SK-MEL-5 (cell line): ENCODE data around the gene SAMD4A. TPM values are rescaled to one million over a fixed set of nuclear protein-coding genes. Genes with fewer than 3 reads are reported as not detected.

Source experiments
- DNase-seq: peaks from one replicate; pipeline ENCODE4 v3.0.0-alpha.2; 2016; ENCODE audit warnings: low read depth, low spot score
- in situ Hi-C: cut with HindIII; loops from 2 replicates; pipeline ENCODE4 v1.10.0; 2016; ENCODE audit warnings: low sequenced_read_pairs, high pct_unique_total_duplicates, low pct_unique_long_range_greater_than_20kb
- total RNA-seq: library from RNA; depleted of rRNA; stranded (reverse); fragments of >200 nt; shearing (Covaris generic); gene quantifications from 2 replicates; pipeline ENCODE4 v1.2.3, GENCODE V29; 2014

Gene SAMD4A
- total RNA-seq, 1 experiment from 2014 or later, result 16.2 TPM

DNA sequence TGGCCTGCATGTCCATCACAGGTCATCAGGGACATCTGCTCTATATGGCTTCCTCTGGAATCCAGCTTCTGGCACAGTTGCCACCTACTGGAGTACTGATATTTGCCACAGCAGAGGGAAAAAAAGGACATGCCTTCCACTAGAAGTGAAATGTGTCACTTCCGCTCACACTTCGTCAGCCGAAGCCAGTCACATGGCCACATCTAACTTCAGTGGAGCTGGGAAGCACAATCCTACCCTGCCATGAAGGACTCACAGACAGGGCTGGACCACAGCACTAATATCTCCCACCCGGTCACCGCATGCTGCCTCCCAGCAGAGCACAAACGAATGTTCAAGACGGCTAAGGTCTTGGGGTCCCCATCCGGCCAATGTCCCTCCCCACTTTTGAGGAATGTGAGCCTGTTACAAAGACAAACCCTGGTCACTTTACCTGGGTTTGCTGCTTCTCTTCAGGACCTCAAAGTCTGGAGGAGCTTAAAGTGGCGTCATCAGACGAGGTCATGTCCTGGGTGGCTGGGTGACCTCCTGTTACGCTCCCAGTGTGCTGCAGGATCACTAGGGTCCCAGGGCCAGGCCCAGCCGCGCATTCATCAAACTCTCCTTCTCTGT lies 237.1 kb downstream of the SAMD4A start:
- no peak for DNase-seq
- in situ Hi-C loops, result no loop called here

DNA sequence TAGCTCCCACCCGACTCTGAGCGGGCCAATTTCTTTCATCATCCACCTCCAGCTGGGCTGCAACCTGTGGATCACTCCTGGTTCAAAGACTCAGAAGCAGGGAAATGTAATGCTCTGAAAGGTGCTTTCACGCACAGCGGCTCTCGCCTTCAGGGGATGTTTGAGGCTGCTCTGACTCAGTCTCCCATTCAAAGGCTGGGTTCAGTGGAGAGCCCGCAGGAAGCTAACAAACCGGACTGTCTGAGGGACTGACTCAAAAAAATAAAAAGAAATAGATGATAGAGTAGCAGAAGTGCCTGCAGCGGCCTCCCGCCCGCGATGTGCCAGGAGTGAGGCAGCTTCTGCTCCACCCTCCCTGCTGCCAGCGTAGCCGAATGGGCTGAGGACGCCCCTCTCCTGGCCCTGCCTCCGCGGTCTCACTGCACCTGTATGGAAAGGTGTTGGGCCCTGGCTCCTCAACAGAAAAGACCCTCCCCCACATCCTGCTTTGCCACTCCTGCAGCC lies 237.7 kb downstream of the SAMD4A start:
- no peak for DNase-seq
- in situ Hi-C loops, result no loop called here

DNA sequence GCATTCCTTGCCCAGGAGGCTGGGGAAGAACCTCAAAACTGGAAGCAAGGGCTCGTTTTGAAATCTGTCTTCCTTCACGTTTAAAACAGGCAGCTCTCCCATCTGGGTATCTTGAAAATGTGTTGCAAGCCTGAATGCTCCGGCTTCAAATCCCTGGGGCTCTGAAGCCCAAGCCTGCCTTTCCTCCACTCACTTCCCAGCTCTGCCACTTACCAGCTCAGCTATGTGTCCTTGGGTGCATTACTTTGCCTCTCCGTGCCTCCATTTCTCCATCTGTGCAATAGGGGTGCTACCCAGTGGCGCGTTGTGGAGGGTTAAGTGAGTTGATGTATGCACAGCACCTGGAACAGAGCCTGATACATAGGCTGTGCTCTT lies 238.1 kb downstream of the SAMD4A start:
- in situ Hi-C loops, result no loop called here
- no peak for DNase-seq

DNA sequence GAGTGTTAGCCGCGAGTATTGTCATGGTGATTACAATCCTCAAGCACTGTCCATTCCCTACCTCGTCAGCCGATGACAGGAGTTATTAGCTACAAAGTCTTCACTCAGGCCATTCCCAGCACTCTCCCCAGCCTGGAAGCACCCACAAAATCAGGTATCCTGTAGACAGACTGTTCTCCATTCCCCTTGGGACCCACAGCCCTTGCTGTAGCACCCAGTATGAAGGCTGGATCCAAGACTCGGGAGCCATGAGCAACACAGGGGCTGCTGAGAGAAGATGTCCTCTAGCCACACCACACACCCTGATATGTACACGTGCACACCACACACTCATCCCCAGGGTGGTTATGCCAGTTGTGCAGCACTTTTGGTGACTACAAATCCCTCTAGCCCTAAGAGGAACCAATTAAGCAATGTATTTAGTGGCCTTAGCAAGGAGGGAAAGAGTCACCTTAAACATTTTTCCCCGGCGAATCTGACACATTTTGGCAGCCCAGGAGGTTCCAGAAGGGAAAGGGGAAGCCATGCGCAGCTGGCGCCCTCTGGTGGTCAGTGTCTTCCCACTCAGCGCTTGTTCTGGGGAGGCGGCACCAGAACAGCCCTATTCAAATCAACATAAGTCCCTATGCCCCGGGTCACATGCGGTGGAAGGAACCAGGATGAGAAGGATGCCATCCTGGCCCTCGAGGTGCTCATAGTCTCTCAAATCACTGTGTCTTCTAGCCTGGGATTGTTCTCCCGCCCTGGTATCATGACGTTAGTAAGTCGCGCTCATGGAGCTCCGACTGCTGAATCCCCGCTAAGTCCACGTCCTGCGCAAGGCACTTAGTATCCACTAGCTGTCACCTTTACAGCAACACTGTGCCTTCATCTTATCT lies 238.8 kb downstream of the SAMD4A start:
- DNase-seq, result peak; percentile 86
- in situ Hi-C loops, result no loop called here

DNA sequence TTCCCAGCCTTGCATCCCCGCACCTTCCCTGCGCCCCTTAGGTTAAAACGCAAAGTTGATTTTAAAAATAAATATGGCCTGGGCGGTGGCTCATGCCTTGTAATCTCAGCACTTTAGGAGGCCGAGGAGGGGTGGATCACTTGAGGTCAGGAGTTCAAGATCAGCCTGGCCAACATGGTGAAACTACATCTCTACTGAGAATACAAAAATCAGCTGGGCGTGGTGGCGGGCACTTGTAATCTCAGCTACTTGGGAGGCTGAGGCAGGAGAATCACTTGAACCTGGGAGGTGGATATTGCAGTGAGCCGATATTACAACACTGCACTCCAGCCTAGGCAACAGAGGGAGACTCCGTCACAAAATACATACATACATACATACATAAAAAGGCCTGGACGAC lies 239.7 kb downstream of the SAMD4A start:
- no peak for DNase-seq
- in situ Hi-C loops, result no loop called here

DNA sequence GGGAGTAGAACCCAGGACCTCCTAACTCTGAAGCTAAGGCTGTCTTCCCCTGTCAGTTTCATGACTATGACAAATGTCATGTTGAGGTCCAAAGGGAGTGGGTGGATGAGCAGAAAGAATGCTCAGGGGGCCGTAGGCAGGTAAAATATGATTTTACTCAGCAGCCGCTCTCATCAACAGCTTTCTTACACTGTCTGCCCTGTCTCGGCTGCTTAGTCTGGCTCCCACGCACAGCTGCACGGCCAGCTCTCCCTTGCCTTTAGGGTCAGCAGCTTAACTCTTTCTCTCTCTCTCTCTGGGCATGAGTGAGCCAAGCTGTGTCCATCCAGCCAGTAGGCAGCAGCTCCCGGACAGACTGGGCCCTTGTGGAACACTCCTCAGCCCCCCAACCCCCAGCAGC lies 240.5 kb downstream of the SAMD4A start:
- in situ Hi-C loops, result no loop called here
- no peak for DNase-seq

DNA sequence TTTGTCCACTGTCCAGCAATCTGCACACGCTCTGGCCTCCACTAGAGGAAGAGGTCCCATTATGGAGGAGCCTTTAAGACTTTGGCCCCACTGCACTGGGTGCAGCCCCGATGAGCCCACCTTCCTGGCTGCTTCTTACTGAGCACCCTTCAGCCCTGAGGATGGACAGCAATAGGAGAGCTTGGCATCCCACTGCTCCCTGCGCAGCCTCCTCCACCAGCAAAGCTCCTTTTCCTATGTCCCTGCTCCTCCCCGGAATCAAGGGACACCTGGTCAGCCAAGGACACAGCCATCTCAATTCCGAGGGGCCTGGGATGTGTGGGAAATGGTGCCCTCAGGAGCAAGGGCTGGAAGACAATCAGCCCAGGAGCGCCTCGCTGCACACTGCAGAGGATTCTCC lies 241.0 kb downstream of the SAMD4A start:
- in situ Hi-C loops, result no loop called here

DNA sequence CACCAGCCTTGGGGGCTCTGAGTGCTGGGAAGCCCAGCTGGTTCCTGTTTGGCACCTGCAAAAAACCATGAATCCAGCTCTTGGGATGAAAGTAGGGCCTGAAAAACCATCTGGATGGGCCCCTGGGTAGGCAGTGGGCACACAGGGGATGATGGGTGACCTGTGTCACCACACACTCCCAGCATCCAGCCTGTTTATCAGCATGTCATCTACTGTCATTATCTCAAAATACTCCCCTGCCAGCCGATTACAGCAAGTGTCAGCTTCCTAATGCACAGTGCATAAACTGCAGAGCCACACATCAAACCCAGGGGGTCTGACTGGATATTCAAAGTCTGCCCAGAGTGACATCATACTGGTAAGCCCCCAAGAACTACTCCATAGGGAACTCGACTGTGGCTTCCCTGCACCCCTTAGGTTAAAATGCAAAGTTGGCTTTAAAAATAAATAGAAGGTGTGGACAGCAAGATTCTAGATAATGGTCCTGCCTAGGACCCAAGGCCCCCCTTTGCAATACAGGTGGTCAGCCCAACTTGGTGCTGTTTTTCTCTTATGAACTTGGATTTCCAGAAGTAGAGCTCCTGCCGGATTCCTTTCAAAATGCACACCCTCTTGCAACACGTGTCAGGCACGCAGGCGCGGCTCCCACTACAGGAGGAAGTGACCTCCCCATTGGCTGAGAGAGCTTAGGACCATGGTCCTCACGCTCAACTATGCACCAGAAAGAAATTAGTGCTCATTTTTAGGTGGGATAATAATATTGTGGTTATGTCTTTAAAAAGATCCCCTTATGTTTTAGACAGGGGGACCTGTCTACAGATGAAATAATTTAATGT lies 241.6 kb downstream of the SAMD4A start:
- in situ Hi-C loops, result no loop called here
- no peak for DNase-seq

More for the DNA sequence above, 241.0 kb downstream of the SAMD4A start:
- no peak for DNase-seq

DNA sequence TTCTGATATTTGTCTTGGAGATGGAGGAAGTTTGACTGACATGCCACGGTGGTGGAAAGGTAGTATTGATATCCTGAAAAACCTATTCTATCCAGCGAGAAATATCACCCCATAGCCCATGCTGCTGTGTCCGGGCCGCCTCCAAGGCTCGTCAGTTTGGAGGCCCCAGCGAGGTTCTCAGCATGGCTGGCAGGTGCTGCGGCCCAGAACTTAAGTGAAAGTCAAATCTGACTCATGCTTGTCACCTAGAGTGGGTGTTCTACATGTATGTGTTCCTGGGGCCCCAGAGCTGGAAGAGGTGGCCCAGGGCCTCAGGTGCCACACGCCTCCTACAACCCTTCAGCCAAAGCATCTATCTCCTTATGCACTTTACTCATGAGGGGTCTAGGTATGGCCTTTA lies 242.8 kb downstream of the SAMD4A start:
- in situ Hi-C loops, result no loop called here
- no peak for DNase-seq

DNA sequence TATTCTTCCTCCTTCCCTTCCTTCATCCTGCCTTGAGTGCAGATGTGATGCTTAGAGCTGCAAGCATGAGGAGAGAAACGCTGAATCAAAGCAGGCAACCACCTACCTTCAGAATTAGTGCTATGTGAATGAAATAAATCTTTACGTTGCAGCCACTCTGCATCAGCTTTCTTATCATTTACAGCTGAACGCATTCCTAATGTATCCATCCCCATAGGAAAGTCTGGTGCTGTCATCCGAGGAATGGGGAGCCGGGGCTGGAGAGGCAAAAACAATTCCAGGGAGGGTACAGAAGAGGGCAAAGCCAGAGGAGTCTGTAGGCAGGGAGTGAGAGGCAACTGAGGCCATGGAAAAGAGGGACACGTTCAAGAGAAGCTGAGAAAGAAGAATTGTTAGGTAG lies 245.7 kb downstream of the SAMD4A start:
- no peak for DNase-seq
- in situ Hi-C loops, result no loop called here

DNA sequence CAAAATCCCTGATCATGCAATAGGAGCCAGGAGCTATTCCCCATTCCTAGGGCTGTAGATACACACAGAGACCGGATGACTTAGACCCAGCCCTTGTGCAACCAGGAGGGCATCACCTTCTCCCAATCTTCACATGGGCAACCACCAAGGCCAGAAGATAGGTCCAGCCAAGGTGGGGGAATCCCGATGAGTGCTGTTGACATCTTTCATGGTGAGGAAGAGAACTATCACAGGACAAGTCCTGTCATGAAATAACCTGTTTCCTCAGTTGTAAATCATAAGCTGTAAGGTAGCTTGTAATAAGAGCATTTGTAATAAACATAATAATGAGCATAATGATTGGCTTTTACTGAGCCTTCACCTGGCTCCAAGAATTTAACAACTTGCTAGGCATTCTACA lies 246.2 kb downstream of the SAMD4A start:
- in situ Hi-C loops, result no loop called here
- no peak for DNase-seq

DNA sequence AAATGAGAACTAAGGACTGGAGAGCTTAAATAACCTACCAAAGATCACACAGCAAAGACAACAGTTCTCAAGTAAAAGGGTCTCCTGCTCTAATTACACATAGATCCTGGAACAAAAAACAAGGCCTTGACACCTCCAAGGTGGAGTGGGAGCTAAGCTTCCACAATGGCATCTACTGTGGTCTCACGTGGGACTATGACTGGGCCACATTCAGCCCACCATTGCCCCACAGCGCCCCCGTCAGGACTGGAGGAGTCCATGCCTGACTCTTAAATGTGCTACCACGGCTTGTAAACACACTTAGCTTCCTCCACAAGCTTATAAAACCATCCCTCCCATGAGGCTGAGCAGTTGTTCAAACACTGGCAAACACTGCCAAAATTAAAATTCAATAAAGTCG lies 247.1 kb downstream of the SAMD4A start:
- in situ Hi-C loops, result no loop called here
- DNase-seq, result peak; percentile 26

DNA sequence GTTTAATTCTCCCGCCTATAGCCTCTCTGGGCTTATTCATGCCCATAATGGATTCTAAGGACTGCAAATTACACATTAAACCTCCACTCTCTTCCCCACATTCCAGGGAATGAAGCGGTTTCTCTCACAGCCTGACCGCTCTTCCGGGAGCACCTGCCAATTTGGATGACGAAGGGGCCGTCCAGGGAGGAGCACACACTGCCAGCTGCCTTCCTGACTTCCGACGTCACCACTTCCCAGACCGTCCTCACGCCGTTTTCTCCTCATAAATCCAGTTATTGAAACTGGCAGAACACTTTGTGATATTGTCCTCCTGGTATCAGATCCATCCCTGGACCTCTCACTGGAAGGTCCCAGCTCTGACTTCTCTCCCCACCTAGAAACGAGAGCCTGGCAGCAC lies 248.1 kb downstream of the SAMD4A start:
- DNase-seq, result no peak
- in situ Hi-C loops, result no loop called here

DNA sequence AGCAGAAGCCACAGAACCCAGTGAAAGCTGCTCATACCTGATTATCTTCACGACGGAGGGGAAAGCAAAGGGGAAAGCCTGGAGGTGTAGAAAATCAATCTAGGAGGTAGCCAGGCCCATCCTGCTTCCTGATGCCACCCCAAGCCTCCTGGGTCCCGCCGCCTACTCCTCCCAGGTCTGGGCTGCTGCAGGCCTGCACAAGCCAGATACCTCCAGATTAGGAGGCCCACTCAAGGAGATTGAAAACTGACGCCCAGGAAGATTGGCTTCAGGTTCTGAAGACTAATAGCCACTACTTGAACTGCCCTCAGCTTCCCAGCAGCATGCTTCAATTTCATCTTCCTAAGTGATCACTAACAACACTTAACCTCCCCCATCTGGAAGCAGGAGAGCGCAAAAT lies 248.6 kb downstream of the SAMD4A start:
- DNase-seq, result no peak
- in situ Hi-C loops, result no loop called here

DNA sequence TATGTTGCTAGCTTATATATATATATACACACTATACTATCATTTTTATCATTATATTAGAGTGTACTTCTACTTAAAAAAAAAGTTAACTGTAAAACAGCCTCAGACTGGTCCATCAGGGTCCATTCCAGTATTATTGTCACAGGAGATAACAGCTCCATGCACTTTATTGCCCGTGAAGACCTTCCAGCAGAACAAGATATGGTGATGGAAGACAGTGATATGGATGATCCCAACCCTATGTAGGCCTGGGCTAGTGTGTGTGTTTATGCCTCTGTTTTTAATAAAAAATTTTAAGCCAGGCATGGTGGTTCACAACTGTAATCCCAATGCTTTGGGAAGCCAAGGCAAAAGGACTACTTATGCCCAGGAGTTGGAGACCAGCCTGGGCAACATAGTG lies 249.5 kb downstream of the SAMD4A start:
- DNase-seq, result no peak
- in situ Hi-C loops, result no loop called here

DNA sequence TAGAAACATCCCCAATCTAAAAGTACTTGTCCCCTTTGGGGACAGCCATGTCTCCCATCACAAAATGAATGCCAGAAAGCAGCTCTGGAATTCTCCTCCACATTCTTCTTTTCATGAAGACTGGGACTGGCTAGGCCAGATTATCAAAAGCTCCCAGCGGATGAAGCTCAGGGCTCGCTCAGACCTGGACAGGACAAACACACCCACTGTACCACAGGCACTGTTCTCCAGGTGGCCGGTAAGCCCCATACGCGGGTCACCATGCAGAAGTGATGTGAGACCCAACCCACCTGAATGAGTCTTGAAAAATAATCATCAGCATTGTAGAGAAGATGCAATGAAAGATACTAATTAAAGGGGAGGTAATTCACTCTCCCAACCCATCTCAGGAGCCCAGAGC lies 250.6 kb downstream of the SAMD4A start:
- in situ Hi-C loops, result no loop called here
- no peak for DNase-seq

DNA sequence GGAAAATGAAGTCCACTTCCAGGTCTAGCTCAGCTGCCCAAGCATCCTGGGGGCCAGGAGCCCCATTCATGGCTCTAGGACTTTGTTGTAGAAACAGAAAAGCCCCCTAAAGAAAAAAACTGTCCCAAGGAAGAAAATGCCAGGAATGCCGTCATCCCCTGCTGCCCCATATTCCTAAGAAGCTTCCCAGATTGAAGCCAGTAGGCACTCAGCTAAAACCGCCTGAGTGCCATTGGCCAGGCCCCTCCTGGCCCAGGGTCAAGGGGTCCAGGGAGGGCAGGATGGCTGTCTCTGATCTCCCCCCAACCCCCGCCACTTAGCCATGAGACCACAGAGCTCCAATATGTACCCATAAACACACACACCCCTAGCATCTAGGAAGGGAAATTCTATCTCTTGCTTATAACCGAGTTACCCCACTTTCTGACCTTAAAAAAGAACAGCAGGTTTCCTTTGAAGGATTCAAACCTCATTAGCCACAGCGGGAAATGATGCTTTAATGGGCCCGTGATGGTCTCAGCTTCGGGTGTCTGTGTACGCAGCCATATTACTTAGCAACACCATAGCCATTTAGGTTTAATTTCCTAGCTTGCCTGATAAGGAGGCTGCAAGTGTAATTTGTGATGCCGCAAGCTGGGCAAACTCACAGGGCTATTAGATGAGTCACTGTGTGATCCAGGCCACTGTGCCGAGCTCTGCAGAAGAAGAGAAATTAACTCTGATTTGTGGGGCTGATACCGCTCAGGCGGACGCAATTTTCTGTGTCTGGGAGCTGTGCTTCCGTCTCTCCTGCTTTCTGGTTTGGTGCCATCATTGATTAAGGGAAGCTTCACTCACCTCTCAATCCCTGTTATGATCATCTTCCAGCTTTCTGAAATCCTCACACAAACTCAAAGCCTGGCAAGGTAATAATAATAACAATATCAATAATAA lies 251.5 kb downstream of the SAMD4A start:
- in situ Hi-C loops, result no loop called here
- no peak for DNase-seq
